Smooth muscle cell (in vitro differentiated cells): Measurements from ENCODE around the gene TRNAU1AP. TPM values are rescaled to one million over a fixed set of nuclear protein-coding genes. Genes with fewer than 3 reads are reported as not detected.

Source experiments
- DNase-seq: peaks from one replicate; lab custom pipeline; 2025; ENCODE audit not compliant: unreplicated experiment; lab: John Stamatoyannopoulos, UW
- H2AFZ ChIP-seq: fragments of 200-600 bp; sonication (generic); 2 replicates; pipeline ENCODE4 v1.6.0; 2016; ENCODE audit warnings: antibody characterized with exemption, low read depth, mild to moderate bottlenecking
- H3F3A ChIP-seq: fragments of 200-600 bp; sonication (generic); 2 replicates; pipeline ENCODE4 v1.6.0; 2017; ENCODE audit warnings: antibody characterized with exemption, low read depth
- H3K27ac ChIP-seq: fragments of 200-600 bp; sonication (generic); 2 replicates; pipeline ENCODE4 v1.5.1; 2016; ENCODE audit warnings: low read depth, mild to moderate bottlenecking
- H3K27me3 ChIP-seq: fragments of 200-600 bp; sonication (generic); 2 replicates; pipeline ENCODE4 v1.6.1; 2016; ENCODE audit warnings: low read depth, mild to moderate bottlenecking
- H3K36me3 ChIP-seq: fragments of 200-600 bp; sonication (generic); 2 replicates; pipeline ENCODE4 v1.5.1; 2016; ENCODE audit warnings: low read depth
- H3K4me1 ChIP-seq: fragments of 200-600 bp; sonication (generic); 2 replicates; pipeline ENCODE4 v1.5.1; 2016; ENCODE audit warnings: low read depth
- H3K4me2 ChIP-seq: fragments of 200-600 bp; sonication (generic); 2 replicates; pipeline ENCODE4 v1.6.0; 2016; ENCODE audit warnings: mild to moderate bottlenecking
- H3K4me3 ChIP-seq: fragments of 200-600 bp; sonication (generic); 2 replicates; pipeline ENCODE4 v1.5.1; 2016; ENCODE audit warnings: mild to moderate bottlenecking
- H3K79me2 ChIP-seq: fragments of 200-600 bp; sonication (generic); 2 replicates; pipeline ENCODE4 v1.6.0; 2016; ENCODE audit warnings: low read depth, mild to moderate bottlenecking
- H3K9ac ChIP-seq: fragments of 200-600 bp; sonication (generic); 2 replicates; pipeline ENCODE4 v1.6.0; 2016; ENCODE audit warnings: low read depth
- H3K9me3 ChIP-seq: fragments of 200-600 bp; sonication (generic); replicated peaks from 2 replicates; pipeline ENCODE4 v1.5.1; 2016; ENCODE audit warnings: low read depth
- H4K20me1 ChIP-seq: fragments of 200-600 bp; sonication (generic); 2 replicates; pipeline ENCODE4 v1.6.0; 2016; ENCODE audit warnings: low read depth
- CTCF ChIP-seq: fragments of 200-600 bp; sonication (generic); IDR thresholded peaks from 2 replicates; pipeline ENCODE4 v1.5.1; 2017; ENCODE audit warnings: borderline replicate concordance, mild to moderate bottlenecking, antibody characterized with exemption; ENCODE audit not compliant: insufficient read depth, poor library complexity, severe bottlenecking
- WGBS: methylation state at CpG from one replicate; pipeline ENCODE4 v1.1.7; 2016; ENCODE audit warnings: low lambda C conversion rate; 5-methylcytosine and 5-hydroxymethylcytosine counted together
- polyA plus RNA-seq: library from polyadenylated mRNA; unstranded; fragments of >200 nt; fragmentation: Nextera tagmentation; extraction: Ambion mirVana; gene quantifications from 2 replicates; pipeline ENCODE4 v1.2.1, GENCODE V29; 2016
- total RNA-seq: library from RNA; depleted of rRNA; stranded (reverse); fragments of >200 nt; gene quantifications from 2 replicates; pipeline ENCODE4 v1.2.3, GENCODE V29; 2014

Gene TRNAU1AP
- total and polyA plus RNA-seq, 2 experiments from 2014 or later: 12.0 to 13.8 TPM

GRCh38 chr1:28578696-28579218 is 25.9 kb downstream of the TRNAU1AP start:
- Histone ChIP-seq H3K4me2 (no peak overlapping the region), H3K4me1 (peaks cover 24% of the 10 kb centered on the region), H3K27ac (peak overlapping the region; percentile 79), H2AFZ (no peak overlapping the region), H3K27me3 (no peaks in the 10 kb centered on the region), H3K79me2 (peaks cover 25% of the 10 kb centered on the region), H3K36me3 (peaks cover 3% of the 10 kb centered on the region), H4K20me1 (peaks cover 40% of the 10 kb centered on the region), H3F3A (peaks cover 38% of the 10 kb centered on the region), H3K4me3 (no peak overlapping the region), H3K9ac (no peak overlapping the region), H3K9me3 (no peaks in the 10 kb centered on the region)
- 93% methylated on average over 6 of the region's 6 CpGs for WGBS
- DNase-seq: no peak
- no peak for TF ChIP-seq CTCF

GRCh38 chr1:28579401-28579800 is 26.5 kb downstream of the TRNAU1AP start:
- peaks cover 3% of the 10 kb centered on the region for H3K36me3 ChIP-seq
- no peak for TF ChIP-seq CTCF
- peaks cover 24% of the 10 kb centered on the region for H3K4me1 ChIP-seq
- H4K20me1 ChIP-seq: peaks cover 40% of the 10 kb centered on the region
- H3K9ac ChIP-seq: no peak overlapping the region
- no peaks in the 10 kb centered on the region for H3K27me3 ChIP-seq
- peak overlapping the region; percentile 97 for H3K4me2 ChIP-seq
- peak overlapping the region; percentile 88 for H3K4me3 ChIP-seq
- H2AFZ ChIP-seq: no peak overlapping the region
- H3K9me3 ChIP-seq: no peaks in the 10 kb centered on the region
- peak overlapping the region; percentile 79 for H3K27ac ChIP-seq
- WGBS: 83% methylated on average over 1 of the region's 1 CpG
- peaks cover 25% of the 10 kb centered on the region for H3K79me2 ChIP-seq
- DNase-seq: no peak
- H3F3A ChIP-seq: peaks cover 38% of the 10 kb centered on the region

DNA sequence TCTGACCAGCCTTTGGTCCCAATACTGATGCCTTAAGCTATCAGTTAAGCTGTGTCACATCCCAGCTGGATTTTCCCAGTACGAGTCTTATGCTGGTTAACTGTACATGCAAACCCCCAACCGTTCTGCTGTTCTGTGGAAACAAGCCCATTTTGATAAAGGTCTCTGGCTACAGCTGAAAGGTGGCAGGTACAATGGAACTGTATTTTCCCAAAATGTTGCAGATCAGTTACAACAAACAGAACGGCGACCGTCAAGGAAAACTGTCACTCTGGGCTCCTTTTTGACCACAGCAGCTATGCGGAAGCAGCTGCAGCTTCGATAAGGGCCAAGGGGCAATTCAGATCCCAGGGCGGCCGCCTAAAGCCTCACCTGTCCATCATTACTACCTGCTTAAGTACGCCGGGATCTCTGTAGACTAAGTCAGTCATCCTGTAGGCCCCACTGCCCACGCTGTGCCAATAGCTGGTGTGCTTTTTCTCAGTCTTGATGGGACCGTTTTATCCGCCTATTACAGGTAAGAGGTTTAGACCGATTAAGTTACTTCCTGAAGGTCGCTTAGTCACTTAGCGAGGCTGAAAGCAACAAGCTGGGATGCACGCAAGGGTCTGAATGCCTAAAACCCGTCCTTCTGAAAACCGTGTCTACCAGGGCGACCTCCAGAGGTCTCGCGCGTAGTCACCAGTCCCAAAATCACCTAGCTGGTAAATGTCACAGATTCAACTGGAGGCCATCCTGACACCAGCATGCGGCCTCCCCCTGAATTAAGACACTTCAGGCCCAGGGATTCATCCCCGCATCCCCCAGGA is 28.0 kb downstream of the TRNAU1AP start:
- Histone ChIP-seq H4K20me1 (peaks cover 40% of the 10 kb centered on the region), H3K9me3 (no peaks in the 10 kb centered on the region), H3K79me2 (peaks cover 25% of the 10 kb centered on the region), H3K27ac (peak overlapping the region; percentile 79), H3K9ac (peak overlapping the region; percentile 81), H3K27me3 (no peaks in the 10 kb centered on the region), H2AFZ (no peak overlapping the region), H3F3A (peaks cover 34% of the 10 kb centered on the region), H3K4me3 (peak overlapping the region; percentile 88), H3K36me3 (peaks cover 3% of the 10 kb centered on the region), H3K4me2 (peak overlapping the region; percentile 97), H3K4me1 (peaks cover 24% of the 10 kb centered on the region)
- peak; percentile 13 for TF ChIP-seq CTCF
- no peak for DNase-seq
- WGBS: 2% methylated on average over 26 of the region's 26 CpGs
